HFFc6 (cell line): ENCODE measurements around the gene SCD5. TPM values are rescaled to one million over a fixed set of nuclear protein-coding genes. Genes with fewer than 3 reads are reported as not detected.

ENCODE experiments used
- DNase-seq: peaks from one replicate; pipeline ENCODE4 v3.0.0-alpha.2; 2018
- H3K27ac Mint-ChIP-seq: 2 replicates; pipeline ENCODE4 v1.8.0; 2020; ENCODE audit warnings: mild to moderate bottlenecking, mixed read lengths
- H3K27me3 Mint-ChIP-seq: 2 replicates; pipeline ENCODE4 v1.8.0; 2021; ENCODE audit warnings: mild to moderate bottlenecking, moderate library complexity, mixed read lengths; ENCODE audit not compliant: insufficient read depth
- H3K36me3 Mint-ChIP-seq: 2 replicates; pipeline ENCODE4 v1.8.0; 2021; ENCODE audit warnings: low read depth, mixed read lengths
- H3K4me1 Mint-ChIP-seq: 2 replicates; pipeline ENCODE4 v1.8.0; 2020; ENCODE audit warnings: low read depth, mixed read lengths
- H3K4me3 Mint-ChIP-seq: 2 replicates; pipeline ENCODE4 v1.8.0; 2020; ENCODE audit warnings: mild to moderate bottlenecking, moderate library complexity, mixed read lengths
- H3K9me3 Mint-ChIP-seq: 2 replicates; pipeline ENCODE4 v1.8.0; 2020; ENCODE audit warnings: mild to moderate bottlenecking, mixed read lengths
- total RNA-seq, 6 experiments: library from RNA; stranded (reverse); fragmentation: NEBNext Ultra II Directional; extraction: Animal tissue kit (Norgen Biotek cat#: 25700); gene quantifications; 2 replicates in 1 of 6; 3 replicates in 5 of 6; pipeline ENCODE4 v1.2.3, GENCODE V29; 2021
- TF ChIP-seq, protein P1 (sequence below): fragments of 200-600 bp; sonication (generic); IDR thresholded peaks from 2 replicates; pipeline ENCODE4 v1.5.0; 2021; ENCODE audit warnings: antibody characterized with exemption, mild to moderate bottlenecking

SCD5 gene
- total RNA-seq, 6 experiments from 2014 or later = 28.4 to 36.4 (median 32.0) TPM

DNA sequence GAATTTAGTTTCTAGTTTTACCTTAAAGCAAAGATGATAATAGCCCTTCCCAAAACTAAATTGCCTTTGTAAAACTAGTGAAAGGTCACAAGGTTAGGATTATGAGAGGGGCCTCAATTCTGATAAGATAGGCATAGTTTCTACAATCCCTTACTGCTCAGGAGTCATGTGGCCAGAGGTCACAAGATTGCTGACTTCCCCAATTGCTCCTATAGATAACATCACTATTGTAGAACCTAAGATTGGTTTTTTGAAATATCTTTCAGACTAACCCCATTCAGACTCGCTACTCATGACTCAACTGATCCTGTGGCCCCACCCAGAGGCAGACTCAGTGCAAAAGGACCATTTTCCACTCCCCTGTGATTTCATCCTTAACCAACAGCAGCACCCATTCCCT is 70.3 kb downstream of the SCD5 start:
- peaks cover 2% of the 10 kb centered on the region; the same call in 1 of the 2 replicates for H3K27me3 Mint-ChIP-seq
- no peak overlapping the region for H3K4me3 Mint-ChIP-seq
- TF ChIP-seq, protein P1, sequence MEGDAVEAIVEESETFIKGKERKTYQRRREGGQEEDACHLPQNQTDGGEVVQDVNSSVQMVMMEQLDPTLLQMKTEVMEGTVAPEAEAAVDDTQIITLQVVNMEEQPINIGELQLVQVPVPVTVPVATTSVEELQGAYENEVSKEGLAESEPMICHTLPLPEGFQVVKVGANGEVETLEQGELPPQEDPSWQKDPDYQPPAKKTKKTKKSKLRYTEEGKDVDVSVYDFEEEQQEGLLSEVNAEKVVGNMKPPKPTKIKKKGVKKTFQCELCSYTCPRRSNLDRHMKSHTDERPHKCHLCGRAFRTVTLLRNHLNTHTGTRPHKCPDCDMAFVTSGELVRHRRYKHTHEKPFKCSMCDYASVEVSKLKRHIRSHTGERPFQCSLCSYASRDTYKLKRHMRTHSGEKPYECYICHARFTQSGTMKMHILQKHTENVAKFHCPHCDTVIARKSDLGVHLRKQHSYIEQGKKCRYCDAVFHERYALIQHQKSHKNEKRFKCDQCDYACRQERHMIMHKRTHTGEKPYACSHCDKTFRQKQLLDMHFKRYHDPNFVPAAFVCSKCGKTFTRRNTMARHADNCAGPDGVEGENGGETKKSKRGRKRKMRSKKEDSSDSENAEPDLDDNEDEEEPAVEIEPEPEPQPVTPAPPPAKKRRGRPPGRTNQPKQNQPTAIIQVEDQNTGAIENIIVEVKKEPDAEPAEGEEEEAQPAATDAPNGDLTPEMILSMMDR = no peak
- H3K9me3 Mint-ChIP-seq = peaks cover 6% of the 10 kb centered on the region; the same call in 1 of the 2 replicates
- no peak for DNase-seq
- H3K4me1 Mint-ChIP-seq = peaks cover 13% of the 10 kb centered on the region
- peaks cover 7% of the 10 kb centered on the region; the same call in 1 of the 2 replicates for H3K36me3 Mint-ChIP-seq
- H3K27ac Mint-ChIP-seq = no peak overlapping the region

DNA sequence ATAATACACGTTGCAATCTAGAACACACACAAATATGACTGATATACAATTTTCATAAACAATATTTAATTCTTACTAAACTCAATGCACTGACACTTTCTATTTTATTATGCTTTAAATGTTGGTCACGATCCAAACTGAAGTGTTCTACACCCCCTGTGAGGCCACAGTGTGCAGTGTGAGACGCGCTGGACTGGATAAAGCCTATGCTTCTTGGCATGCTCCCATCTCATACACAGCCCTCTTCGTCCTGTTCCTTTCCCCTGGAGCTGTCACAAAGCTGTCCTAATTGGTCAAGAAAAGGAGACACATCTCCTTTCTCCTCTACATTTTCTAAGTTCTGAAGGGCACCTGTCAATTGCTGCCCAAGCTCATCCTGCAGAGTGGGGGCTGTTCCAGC is 72.0 kb downstream of the SCD5 start:
- no peak overlapping the region for H3K4me3 Mint-ChIP-seq
- no peak overlapping the region for H3K27ac Mint-ChIP-seq
- peaks cover 6% of the 10 kb centered on the region; the same call in 1 of the 2 replicates for H3K4me1 Mint-ChIP-seq
- H3K27me3 Mint-ChIP-seq = peaks cover 2% of the 10 kb centered on the region; the same call in 1 of the 2 replicates
- H3K9me3 Mint-ChIP-seq = peaks cover 6% of the 10 kb centered on the region; the same call in 1 of the 2 replicates
- TF ChIP-seq, protein P1 = no peak
- peaks cover 7% of the 10 kb centered on the region; the same call in 1 of the 2 replicates for H3K36me3 Mint-ChIP-seq
- DNase-seq = no peak

- peak; percentile 10 for DNase-seq
- Mint-ChIP-seq H3K27ac (no peak overlapping the region), H3K27me3 (no peaks in the 10 kb centered on the region), H3K4me1 (peaks cover 11% of the 10 kb centered on the region; the same call in 1 of the 2 replicates), H3K36me3 (no peaks in the 10 kb centered on the region; the same call in 1 of the 2 replicates), H3K9me3 (no peaks in the 10 kb centered on the region), H3K4me3 (no peak overlapping the region)
- TF ChIP-seq, protein P1 = peak; percentile 55; the same call in 1 of the 2 replicates
Measured at GRCh38 chr4:82721819-82722423, 76.7 kb downstream of the SCD5 start.

DNA sequence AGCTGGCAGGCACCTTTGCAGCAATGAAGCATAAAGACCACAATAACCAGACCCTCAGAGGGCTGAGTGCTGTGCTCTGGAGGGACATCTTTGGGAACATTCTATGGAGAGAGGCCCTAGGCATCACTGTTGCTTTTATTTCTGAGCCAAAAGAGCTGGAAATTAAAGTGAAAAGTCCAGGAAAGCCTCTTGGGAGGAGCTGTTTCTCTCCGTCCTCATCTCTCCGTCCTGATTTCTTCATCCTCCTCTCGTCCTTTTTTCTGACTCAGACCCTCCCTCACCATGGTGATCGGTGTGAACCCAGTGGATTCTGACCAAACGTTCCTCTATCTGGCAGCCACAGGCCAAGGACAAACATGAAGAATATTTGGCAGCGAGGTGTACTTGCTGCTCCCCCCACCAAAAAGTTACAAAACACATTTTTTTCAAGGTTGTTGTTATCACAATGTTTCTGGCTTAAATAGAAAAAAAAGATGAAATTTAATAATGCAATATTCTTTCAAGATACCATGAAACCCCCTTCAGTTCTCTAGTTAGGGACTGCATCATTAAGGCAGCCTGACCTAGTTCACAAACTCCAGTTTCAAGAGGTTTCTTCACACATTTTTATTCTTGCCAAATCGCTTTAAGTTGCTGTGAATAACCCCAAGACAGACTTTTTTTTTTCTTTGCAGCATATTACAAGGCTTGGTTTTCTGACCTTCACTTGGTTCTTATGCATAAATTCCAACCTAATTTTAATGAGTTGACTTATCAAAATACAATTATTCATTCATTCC is 80.2 kb downstream of the SCD5 start:
- TF ChIP-seq, protein P1 = no peak
- Mint-ChIP-seq H3K4me3 (no peak overlapping the region; the same call in 1 of the 2 replicates), H3K27ac (no peak overlapping the region; the same call in 1 of the 2 replicates), H3K4me1 (peaks cover 40% of the 10 kb centered on the region), H3K27me3 (peaks cover 2% of the 10 kb centered on the region; the same call in 1 of the 2 replicates), H3K9me3 (no peaks in the 10 kb centered on the region), H3K36me3 (no peaks in the 10 kb centered on the region)
- no peak for DNase-seq

- DNase-seq = peak; percentile 70
- H3K27me3 Mint-ChIP-seq = peaks cover 2% of the 10 kb centered on the region; the same call in 1 of the 2 replicates
- H3K27ac Mint-ChIP-seq = peak overlapping the region; percentile 69
Measured at GRCh38 chr4:82715731-82716617, 82.6 kb downstream of the SCD5 start.

More at GRCh38 chr4:82715731-82716617, 82.6 kb downstream of the SCD5 start:
- TF ChIP-seq, protein P1 = no peak
- H3K4me1 Mint-ChIP-seq = peaks cover 40% of the 10 kb centered on the region
- H3K9me3 Mint-ChIP-seq = no peaks in the 10 kb centered on the region
- H3K36me3 Mint-ChIP-seq = no peaks in the 10 kb centered on the region
- no peak overlapping the region for H3K4me3 Mint-ChIP-seq
